Activated CD4-positive, alpha-beta T cell treated with anti-CD3 and anti-CD28 coated beads, Interleukin-2, amount 10 ng/mL, durations not matched to agents 7 days and 5 days (primary cell): Measurements from ENCODE around the gene RBM39. TPM values are rescaled to one million over a fixed set of nuclear protein-coding genes. Genes with fewer than 3 reads are reported as not detected.

Experiments
- CTCF ChIA-PET: fragments of 350-600 bp; sonication (Branson Sonifier 250); formaldehyde crosslinking; loops from one replicate; lab custom pipeline; 2021; ENCODE audit warnings: antibody characterized with exemption; lab: Charles Lee
- POLR2A ChIA-PET: fragments of 350-600 bp; sonication (Branson Sonifier 250); formaldehyde crosslinking; loops from one replicate; lab custom pipeline; 2021; ENCODE audit warnings: antibody characterized with exemption; lab: Charles Lee
- DNase-seq: peaks from one replicate; pipeline ENCODE4 v3.0.0-alpha.2; 2020
- H3K27ac Mint-ChIP-seq: one replicate; pipeline ENCODE4 v1.8.0; 2021; ENCODE audit warnings: mild to moderate bottlenecking, moderate library complexity, mixed read lengths
- H3K27me3 Mint-ChIP-seq: one replicate; pipeline ENCODE4 v1.8.0; 2021; ENCODE audit warnings: mixed read lengths
- H3K36me3 Mint-ChIP-seq: one replicate; pipeline ENCODE4 v1.8.0; 2021; ENCODE audit warnings: low read depth, mixed read lengths
- H3K4me1 Mint-ChIP-seq: one replicate; pipeline ENCODE4 v1.8.0; 2021; ENCODE audit warnings: mixed read lengths
- H3K4me3 Mint-ChIP-seq: one replicate; pipeline ENCODE4 v1.8.0; 2021; ENCODE audit warnings: mild to moderate bottlenecking, moderate library complexity, mixed read lengths
- H3K9me3 Mint-ChIP-seq: one replicate; pipeline ENCODE4 v1.8.0; 2021; ENCODE audit warnings: mixed read lengths
- total RNA-seq, 2 experiments: library from RNA; stranded (reverse); gene quantifications; one replicate each; pipeline ENCODE4 v1.2.3, GENCODE V29; 2021

Gene RBM39
- total RNA-seq, 2 experiments from 2014 or later: 374 to 396 TPM

- Mint-ChIP-seq H3K27me3 (no peaks in the 10 kb centered on the region), H3K4me1 (no peaks in the 10 kb centered on the region), H3K36me3 (peaks cover 35% of the 10 kb centered on the region), H3K4me3 (no peak overlapping the region), H3K27ac (no peak overlapping the region), H3K9me3 (no peaks in the 10 kb centered on the region)
- ChIA-PET POLR2A (no interaction called here), CTCF (interaction anchor here (0.6 kb wide), 1 partner anchor 22 kb away, joined by 3 read pairs; no protein-coding TSS in a partner anchor)
- no peak for DNase-seq
These were observed 68.2 kb downstream of the RBM39 start for GRCh38 chr20:35673884-35674283.

GRCh38 chr20:35669681-35670080 lies 72.4 kb downstream of the RBM39 start:
- CTCF ChIA-PET: interaction anchor here (1.1 to 1.7 kb wide), 3 partner anchors 15 to 206 kb away, joined by 3 to 4 read pairs (median 4); no protein-coding TSS in a partner anchor
- H3K27ac Mint-ChIP-seq: no peak overlapping the region
- H3K36me3 Mint-ChIP-seq: peaks cover 38% of the 10 kb centered on the region
- POLR2A ChIA-PET: interaction anchor here (0.7 kb wide), 1 partner anchor 64 kb away, joined by 3 read pairs; no protein-coding TSS in a partner anchor
- no peak for DNase-seq
- H3K4me1 Mint-ChIP-seq: peaks cover 5% of the 10 kb centered on the region
- H3K4me3 Mint-ChIP-seq: no peak overlapping the region
- no peaks in the 10 kb centered on the region for H3K9me3 Mint-ChIP-seq
- no peaks in the 10 kb centered on the region for H3K27me3 Mint-ChIP-seq

- ChIA-PET POLR2A (interaction anchor here (0.7 kb wide), 1 partner anchor 65 kb away, joined by 3 read pairs; no protein-coding TSS in a partner anchor), CTCF (interaction anchor here (1.1 to 1.7 kb wide), 4 partner anchors 9 to 206 kb away, joined by 3 to 4 read pairs (median 4); no protein-coding TSS in a partner anchor)
- Mint-ChIP-seq H3K27me3 (no peaks in the 10 kb centered on the region), H3K9me3 (no peaks in the 10 kb centered on the region), H3K27ac (no peak overlapping the region), H3K4me1 (peaks cover 5% of the 10 kb centered on the region), H3K36me3 (peaks cover 38% of the 10 kb centered on the region), H3K4me3 (no peak overlapping the region)
- DNase-seq: no peak
These were observed 72.8 kb downstream of the RBM39 start for GRCh38 chr20:35669221-35669620.

DNA sequence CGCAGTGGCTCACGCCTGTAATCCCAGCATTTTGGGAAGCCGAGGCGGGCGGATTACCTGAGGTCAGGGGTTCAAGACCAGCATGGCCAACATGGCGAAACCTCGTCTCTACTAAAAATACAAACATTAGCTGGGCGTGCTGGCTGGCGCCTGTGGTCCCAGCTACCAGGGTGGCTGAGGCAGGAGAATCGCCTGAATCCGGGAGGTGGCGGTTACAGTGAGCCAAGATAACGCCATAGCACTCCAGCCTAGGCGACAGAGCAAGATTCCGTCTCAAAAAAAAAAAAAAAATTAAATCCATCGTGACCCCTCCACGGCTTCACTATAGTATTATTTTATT lies 76.1 kb downstream of the RBM39 start:
- Mint-ChIP-seq H3K9me3 (no peaks in the 10 kb centered on the region), H3K4me1 (peaks cover 29% of the 10 kb centered on the region), H3K27ac (peak overlapping the region; percentile 79), H3K4me3 (peak overlapping the region; percentile 40), H3K27me3 (no peaks in the 10 kb centered on the region), H3K36me3 (peaks cover 44% of the 10 kb centered on the region)
- DNase-seq: no peak
- ChIA-PET POLR2A (no interaction called here), CTCF (interaction anchor here (0.6 to 1.9 kb wide), 5 partner anchors 24 to 163 kb away, joined by 3 to 10 read pairs (median 4); no protein-coding TSS in a partner anchor)

GRCh38 chr20:35664466-35665206 lies 77.4 kb downstream of the RBM39 start, which contains the start of the genes CPNE1 and RBM12:
TSS of gene CPNE1 (minus strand) at chr20:35664900. CDS start at chr20:35632923, 31,977 bp downstream.
TSS of gene RBM12 (minus strand) at chr20:35664900. CDS start at chr20:35655322, 9,578 bp downstream.
- H3K9me3 Mint-ChIP-seq: no peaks in the 10 kb centered on the region
- no peaks in the 10 kb centered on the region for H3K27me3 Mint-ChIP-seq
- peaks cover 42% of the 10 kb centered on the region for H3K4me1 Mint-ChIP-seq
- ChIA-PET CTCF (interaction anchor here (1.0 to 2.2 kb wide), 8 partner anchors 19 to 202 kb away, joined by 3 to 10 read pairs (median 4); partner anchors contain the start of gene RBM39), POLR2A (interaction anchor here (0.9 to 1.4 kb wide), 4 partner anchors 47 to 289 kb away, joined by 4 to 9 read pairs (median 6); partner anchors contain the start of genes RBM39, SCAND1 and SPAG4)
- H3K27ac Mint-ChIP-seq: peak within 1 kb of the TSS; percentile 99
- DNase-seq: peak; percentile 95
- H3K4me3 Mint-ChIP-seq: peak within 1 kb of the TSS; percentile 98
- peaks cover 38% of the 10 kb centered on the region for H3K36me3 Mint-ChIP-seq

DNA sequence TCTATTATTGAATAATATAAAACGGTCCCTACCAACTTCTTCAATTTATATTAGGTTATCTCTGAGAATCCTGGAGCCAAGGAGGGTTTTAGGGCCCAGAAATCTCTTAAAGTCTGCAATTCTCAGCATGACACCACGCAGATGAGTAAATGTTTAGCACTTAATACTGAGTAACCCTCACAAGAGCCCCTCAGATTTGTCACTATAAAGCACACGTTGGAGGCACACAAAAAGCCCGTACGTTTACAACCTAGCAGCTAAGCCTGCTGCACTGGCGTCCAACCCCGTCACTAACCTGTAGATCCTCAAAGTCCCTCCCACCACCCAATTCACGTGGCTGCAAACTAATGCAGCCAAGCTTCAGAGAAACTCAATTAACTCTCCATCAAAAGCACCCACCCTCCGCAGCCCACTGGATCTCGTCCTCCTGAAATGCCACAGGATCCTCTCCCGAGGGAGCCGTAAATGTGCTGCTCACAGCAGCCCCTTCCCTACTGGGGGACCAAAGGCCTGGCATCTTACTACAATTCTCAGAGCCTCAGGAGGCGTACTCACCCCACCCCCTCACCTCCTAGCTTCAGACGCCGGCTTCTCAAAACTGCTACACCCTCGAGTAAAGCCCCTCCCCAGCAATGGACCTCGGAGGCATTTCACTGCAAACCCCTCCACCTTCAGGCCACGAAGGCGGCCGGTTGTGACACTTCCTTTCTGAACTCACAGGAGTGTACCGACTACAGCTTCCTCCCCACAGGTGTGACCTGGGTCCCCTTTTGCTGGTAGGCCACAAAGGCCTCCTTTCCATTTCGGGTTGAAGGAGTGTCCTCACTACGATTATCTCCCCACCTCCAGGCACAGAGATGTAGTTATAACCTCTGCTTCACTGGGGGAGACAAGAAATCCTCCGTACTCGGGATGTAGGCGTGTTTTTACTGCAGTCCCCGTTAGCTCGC lies 78.3 kb downstream of the RBM39 start:
- no peaks in the 10 kb centered on the region for H3K9me3 Mint-ChIP-seq
- peaks cover 37% of the 10 kb centered on the region for H3K36me3 Mint-ChIP-seq
- POLR2A ChIA-PET: interaction anchor here (0.9 to 1.4 kb wide), 5 partner anchors 46 to 290 kb away, joined by 3 to 9 read pairs (median 6); partner anchors contain the start of genes RBM39, SCAND1 and SPAG4
- no peaks in the 10 kb centered on the region for H3K27me3 Mint-ChIP-seq
- peak overlapping the region; percentile 99 for H3K27ac Mint-ChIP-seq
- peaks cover 49% of the 10 kb centered on the region for H3K4me1 Mint-ChIP-seq
- CTCF ChIA-PET: interaction anchor here (0.6 to 2.2 kb wide), 8 partner anchors 9 to 201 kb away, joined by 3 to 7 read pairs (median 3); partner anchors contain the start of gene RBM39
- H3K4me3 Mint-ChIP-seq: peak overlapping the region; percentile 98
- DNase-seq: peak; percentile 76

DNA sequence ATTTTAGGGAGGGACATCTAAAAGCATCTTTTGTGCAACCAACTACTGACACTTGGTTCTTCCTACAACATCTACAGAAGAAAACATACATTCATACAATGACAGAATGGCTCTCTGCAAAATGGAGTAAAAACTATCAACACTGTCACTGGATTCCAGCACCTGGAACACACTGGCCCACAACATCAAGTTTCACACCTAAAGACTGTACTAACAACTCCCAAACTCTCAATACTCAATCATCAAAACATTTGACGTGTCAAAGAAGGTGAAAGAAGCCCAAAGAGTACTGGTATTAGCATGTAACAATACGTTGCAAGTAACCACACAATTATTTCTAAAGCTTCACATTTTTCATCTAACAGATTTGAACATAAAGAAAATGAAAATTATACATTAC lies 79.5 kb downstream of the RBM39 start:
- DNase-seq: no peak
- H3K27me3 Mint-ChIP-seq: no peaks in the 10 kb centered on the region
- POLR2A ChIA-PET: no interaction called here
- peaks cover 56% of the 10 kb centered on the region for H3K4me1 Mint-ChIP-seq
- H3K36me3 Mint-ChIP-seq: peaks cover 38% of the 10 kb centered on the region
- CTCF ChIA-PET: no interaction called here
- no peaks in the 10 kb centered on the region for H3K9me3 Mint-ChIP-seq
- peak overlapping the region; percentile 98 for H3K4me3 Mint-ChIP-seq
- peak overlapping the region; percentile 99 for H3K27ac Mint-ChIP-seq

DNA sequence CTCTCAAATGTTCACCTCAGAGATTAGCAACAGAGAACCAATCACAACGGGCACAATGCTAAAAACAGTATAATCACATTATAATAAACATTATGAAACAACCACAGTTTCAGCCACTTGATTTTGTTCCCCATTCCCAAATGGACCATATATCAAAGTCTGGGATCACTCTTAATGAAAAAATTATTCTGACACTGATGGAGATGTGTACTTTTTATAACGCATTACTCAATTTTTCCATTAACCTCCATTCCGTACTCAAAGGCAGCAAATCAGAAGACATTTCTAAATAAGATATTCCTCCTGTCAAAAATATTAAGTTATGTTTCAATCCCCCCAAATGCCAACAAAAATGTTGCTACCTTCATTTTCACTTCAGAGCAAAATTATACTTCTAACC lies 80.2 kb downstream of the RBM39 start:
- Mint-ChIP-seq H3K36me3 (peaks cover 43% of the 10 kb centered on the region), H3K4me1 (peaks cover 63% of the 10 kb centered on the region), H3K9me3 (no peaks in the 10 kb centered on the region), H3K27ac (peak overlapping the region; percentile 99), H3K27me3 (no peaks in the 10 kb centered on the region), H3K4me3 (peak overlapping the region; percentile 98)
- DNase-seq: no peak
- ChIA-PET CTCF (interaction anchor here (3.0 kb wide), 1 partner anchor 43 kb away, joined by 10 read pairs; no protein-coding TSS in a partner anchor), POLR2A (no interaction called here)

- Mint-ChIP-seq H3K4me1 (peaks cover 63% of the 10 kb centered on the region), H3K36me3 (peaks cover 45% of the 10 kb centered on the region), H3K27ac (peak overlapping the region; percentile 99), H3K4me3 (peak overlapping the region; percentile 98), H3K9me3 (no peaks in the 10 kb centered on the region), H3K27me3 (no peaks in the 10 kb centered on the region)
- CTCF ChIA-PET: interaction anchor here (0.7 to 3.0 kb wide), 3 partner anchors 14 to 42 kb away, joined by 3 to 10 read pairs (median 3); no protein-coding TSS in a partner anchor
- no peak for DNase-seq
- POLR2A ChIA-PET: interaction anchor here (0.6 to 1.4 kb wide), 2 partner anchors 81 to 415 kb away, joined by 3 to 4 read pairs; partner anchors contain the start of gene RBM39
These were observed 81.0 kb downstream of the RBM39 start for GRCh38 chr20:35661053-35661452.

DNA sequence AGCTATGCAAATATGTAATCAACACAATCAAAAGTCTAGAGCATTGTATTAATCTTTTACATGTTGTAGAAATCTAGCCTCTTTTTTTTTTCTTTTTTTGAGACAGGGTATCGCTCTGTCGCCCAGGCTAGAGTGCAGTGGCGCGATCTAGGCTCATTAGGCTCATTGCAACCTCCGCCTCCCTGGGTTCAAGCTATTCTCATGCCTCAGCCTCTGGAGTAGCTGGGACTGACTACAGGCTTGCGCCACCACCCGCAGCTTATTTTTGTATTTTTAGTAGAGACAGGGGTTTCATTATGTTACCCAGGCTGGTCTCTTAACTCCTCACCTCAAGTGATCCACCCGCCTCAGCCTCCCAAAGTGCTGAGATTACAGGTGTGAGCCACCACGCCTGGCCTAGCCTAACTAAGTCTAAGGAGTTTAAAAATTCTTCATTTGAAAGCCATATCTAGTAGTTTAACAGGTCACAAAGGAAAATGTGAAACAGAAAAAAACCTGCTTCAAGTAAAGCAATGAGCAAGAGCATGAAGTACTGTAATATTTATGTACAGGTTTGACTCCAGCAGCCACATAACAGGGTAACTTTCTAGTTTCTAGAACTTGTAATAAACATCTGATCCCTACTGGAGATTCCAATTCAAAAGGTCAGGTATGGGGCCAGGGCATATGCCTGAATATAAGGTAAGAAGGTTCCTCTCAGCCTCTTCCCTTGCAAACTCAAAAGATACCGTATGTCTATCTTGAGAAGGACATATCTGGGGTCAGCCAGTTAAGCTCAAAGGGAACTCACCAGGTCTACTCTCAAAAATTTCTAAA lies 81.7 kb downstream of the RBM39 start:
- no peak for DNase-seq
- Mint-ChIP-seq H3K27me3 (no peaks in the 10 kb centered on the region), H3K36me3 (peaks cover 45% of the 10 kb centered on the region), H3K4me1 (peaks cover 63% of the 10 kb centered on the region), H3K9me3 (no peaks in the 10 kb centered on the region), H3K27ac (peak overlapping the region; percentile 99), H3K4me3 (peak overlapping the region; percentile 98)
- CTCF ChIA-PET: interaction anchor here (0.7 to 3.0 kb wide), 7 partner anchors 12 to 294 kb away, joined by 3 to 10 read pairs (median 3); partner anchors contain the start of gene SCAND1
- POLR2A ChIA-PET: interaction anchor here (1.4 kb wide), 1 partner anchor 82 kb away, joined by 4 read pairs; the partner anchor contains the start of gene RBM39

DNA sequence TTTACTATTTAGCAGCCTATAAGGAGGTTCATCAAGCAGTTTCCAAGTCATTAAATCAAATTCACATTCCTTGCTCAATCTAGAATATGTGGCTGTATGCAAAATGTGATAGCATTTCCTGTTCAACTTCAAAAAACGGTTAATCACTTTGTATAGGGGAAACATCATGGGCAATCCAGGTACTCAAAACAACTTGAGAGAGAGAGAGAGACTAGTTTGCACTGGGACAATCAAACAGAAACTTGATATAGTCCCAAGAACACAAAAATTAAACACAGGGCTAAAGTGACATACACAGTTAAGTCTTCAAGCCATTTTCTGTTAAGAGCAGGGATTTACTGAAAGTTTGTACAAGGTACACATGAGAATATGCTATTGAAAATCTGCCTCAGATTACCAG lies 84.8 kb downstream of the RBM39 start:
- Mint-ChIP-seq H3K36me3 (peaks cover 32% of the 10 kb centered on the region), H3K27me3 (no peaks in the 10 kb centered on the region), H3K4me3 (no peak overlapping the region), H3K9me3 (no peaks in the 10 kb centered on the region), H3K27ac (peak overlapping the region; percentile 38), H3K4me1 (peaks cover 49% of the 10 kb centered on the region)
- no peak for DNase-seq
- ChIA-PET CTCF (interaction anchor here (0.6 to 2.0 kb wide), 3 partner anchors 9 to 51 kb away, joined by 3 to 6 read pairs (median 3); no protein-coding TSS in a partner anchor), POLR2A (no interaction called here)
